GM08714 (cell line): Measurements from ENCODE around the gene DTYMK.

ENCODE experiments used
- H3K4me3 ChIP-seq: fragments of 200-500 bp; sonication (Bioruptor generic); 2 replicates; pipeline ENCODE4 v1.5.1; 2014; ENCODE audit warnings: mild to moderate bottlenecking, low read length, inconsistent platforms
- ZNF274 ChIP-seq: IDR thresholded peaks from 2 replicates; pipeline ENCODE4 v1.6.1; 2012; ENCODE audit warnings: mild to moderate bottlenecking, low read depth, low read length

DTYMK gene

DNA sequence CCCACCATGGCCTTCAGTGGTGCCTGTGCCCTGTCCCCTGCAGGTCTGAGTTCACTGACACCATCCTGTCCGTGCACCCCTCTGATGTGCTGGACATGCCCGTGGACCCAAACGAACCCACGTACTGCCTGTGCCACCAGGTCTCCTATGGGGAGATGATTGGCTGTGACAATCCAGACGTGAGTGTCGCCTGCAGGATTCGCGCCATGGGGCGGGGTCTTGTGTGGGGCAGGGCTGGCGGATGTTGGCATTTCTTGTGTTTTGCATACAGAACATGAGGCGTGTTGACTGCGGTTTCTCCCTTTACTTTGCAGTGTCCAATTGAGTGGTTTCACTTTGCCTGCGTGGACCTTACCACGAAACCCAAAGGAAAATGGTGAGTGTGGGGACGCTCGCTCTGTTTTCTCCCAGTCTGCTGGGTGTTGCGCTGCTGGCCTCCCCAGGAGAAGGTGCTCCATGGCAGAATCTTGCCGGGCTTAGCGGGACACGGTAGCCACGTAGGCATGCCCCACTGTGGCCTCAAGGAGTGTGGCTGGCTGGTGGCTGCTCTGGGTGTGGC, 36.4 kb upstream of the DTYMK start:
- no peak overlapping the region for H3K4me3 ChIP-seq
- no peak for TF ChIP-seq ZNF274

- no peak for TF ChIP-seq ZNF274
- H3K4me3 ChIP-seq, result no peak overlapping the region
Measured at GRCh38 chr2:241721852-241722251, 35.2 kb upstream of the DTYMK start.

GRCh38 chr2:241720560-241720959, 33.9 kb upstream of the DTYMK start:
- H3K4me3 ChIP-seq, result no peak overlapping the region
- TF ChIP-seq ZNF274, result no peak

GRCh38 chr2:241720099-241720498, 33.5 kb upstream of the DTYMK start:
- TF ChIP-seq ZNF274, result no peak
- H3K4me3 ChIP-seq, result no peak overlapping the region

DNA sequence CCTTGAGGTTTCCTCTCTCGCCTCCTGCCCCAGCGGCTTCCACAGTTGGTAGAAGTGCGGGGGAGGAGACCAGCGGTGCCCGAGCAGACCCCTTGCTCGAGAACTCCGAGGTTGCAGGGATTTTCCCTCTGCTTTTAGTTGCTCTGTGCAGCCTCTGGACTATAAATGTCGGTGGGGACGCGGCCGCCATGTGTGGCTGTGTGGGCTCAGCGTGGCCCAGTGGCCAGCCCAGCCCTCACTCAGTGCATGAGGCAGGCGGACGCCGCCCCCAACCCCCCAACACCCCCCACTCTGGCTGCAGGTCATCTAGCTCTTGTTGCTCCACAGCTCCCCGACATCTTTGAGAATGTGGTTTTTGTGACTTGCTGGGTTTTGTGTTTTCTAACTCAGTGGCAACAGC, 32.5 kb upstream of the DTYMK start:
- TF ChIP-seq ZNF274, result no peak
- no peak overlapping the region for H3K4me3 ChIP-seq

- TF ChIP-seq ZNF274, result no peak
Measured at GRCh38 chr2:241708879-241709278, 22.3 kb upstream of the DTYMK start.

GRCh38 chr2:241706537-241706936, 19.9 kb upstream of the DTYMK start:
- TF ChIP-seq ZNF274, result no peak
- H3K4me3 ChIP-seq, result no peak overlapping the region

More at GRCh38 chr2:241708879-241709278, 22.3 kb upstream of the DTYMK start:
- no peak overlapping the region for H3K4me3 ChIP-seq

DNA sequence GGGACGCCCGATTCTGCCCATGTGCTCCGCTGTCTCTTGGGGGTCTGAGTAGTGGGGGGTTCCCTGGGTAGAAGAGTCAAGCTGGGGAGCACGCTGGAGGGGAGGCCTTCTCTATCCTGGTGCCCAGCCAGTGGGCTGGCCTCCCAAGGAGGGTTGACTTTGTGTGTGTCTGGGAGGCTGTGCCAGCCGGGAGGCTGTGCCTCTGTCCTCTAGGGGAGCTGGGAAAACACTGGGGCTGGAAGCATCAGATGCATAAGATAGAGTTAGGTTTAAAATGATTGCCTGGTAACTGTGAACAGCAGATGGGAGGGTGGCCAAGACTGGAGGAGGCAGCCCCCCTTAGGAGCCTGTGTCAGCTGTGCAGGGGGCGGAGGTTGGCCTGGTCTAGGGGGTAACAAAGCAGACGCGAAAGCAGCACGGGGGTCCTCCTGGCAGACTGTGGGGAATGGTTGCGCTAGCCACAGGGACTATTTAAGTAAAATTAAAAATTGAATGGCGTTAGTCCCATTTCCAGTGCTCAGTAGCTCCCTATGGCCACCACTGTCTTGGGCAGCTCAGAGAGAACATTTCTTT, 16.5 kb upstream of the DTYMK start:
- TF ChIP-seq ZNF274, result no peak
- peak overlapping the region; percentile 55; the same call in 1 of the 2 replicates for H3K4me3 ChIP-seq

DNA sequence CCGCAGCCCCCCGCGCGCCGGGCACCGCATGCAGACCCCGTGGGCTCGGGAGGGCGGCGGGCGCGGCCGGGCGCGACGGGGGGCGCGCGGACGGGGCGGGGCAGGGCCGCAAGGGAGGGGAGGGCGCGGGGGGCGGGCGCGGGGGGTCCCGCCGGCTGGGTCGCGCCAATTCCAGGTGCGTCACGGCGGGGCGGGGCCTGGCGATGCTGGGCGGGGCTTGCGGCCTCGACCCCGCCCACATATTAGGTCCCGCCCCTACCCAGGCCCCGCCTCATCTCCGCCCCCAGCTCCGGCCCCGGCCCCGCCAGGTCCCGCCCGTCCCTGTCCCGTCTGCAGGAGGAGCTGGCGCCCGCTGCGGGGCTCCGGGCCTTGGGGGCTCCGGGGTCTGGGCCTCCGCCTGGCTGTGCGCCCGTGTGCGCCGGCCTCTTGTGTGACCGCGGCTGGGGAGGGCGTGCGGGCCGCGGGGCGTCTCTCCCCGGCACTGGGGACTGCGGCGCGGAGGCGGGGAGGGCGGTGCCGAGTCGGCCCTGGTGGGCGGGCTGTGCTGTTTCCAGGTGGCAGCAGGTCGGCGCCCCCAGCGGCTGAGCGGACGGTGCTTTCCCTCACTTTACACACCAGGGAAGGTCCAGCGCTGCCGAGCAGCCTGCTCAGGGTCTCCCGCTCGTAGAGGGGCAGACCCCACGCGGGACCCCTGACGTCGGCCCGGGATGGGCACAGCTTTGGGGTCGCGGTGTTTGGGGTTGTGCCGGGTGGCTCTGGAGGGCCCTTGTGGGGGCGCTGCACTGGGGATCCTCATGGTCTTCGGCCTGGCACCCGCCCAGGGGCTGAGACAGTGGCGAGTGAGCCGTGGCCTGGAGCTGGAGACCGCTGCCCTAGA, 15.8 kb upstream of the DTYMK start:
- no peak for TF ChIP-seq ZNF274
- H3K4me3 ChIP-seq, result peak overlapping the region; percentile 55; the same call in 1 of the 2 replicates

GRCh38 chr2:241701399-241702154, 15.0 kb upstream of the DTYMK start, which contains the start of gene ING5:
Gene ING5 (plus strand): TSS chr2:241702039. CDS start chr2:241702066, 27 bp downstream.
- TF ChIP-seq ZNF274, result no peak

GRCh38 chr2:241701149-241701398, 14.5 kb upstream of the DTYMK start:
- H3K4me3 ChIP-seq, result peak overlapping the region; percentile 89; the same call in 1 of the 2 replicates

More at GRCh38 chr2:241701399-241702154, 15.0 kb upstream of the DTYMK start, which contains the start of gene ING5:
- peak within 1 kb of the TSS; percentile 89; the same call in 1 of the 2 replicates for H3K4me3 ChIP-seq

GRCh38 chr2:241695651-241696050, 9.0 kb upstream of the DTYMK start:
- no peak overlapping the region for H3K4me3 ChIP-seq

More at GRCh38 chr2:241701149-241701398, 14.5 kb upstream of the DTYMK start:
- TF ChIP-seq ZNF274, result no peak

GRCh38 chr2:241692448-241692847, 5.8 kb upstream of the DTYMK start:
- TF ChIP-seq ZNF274, result no peak
- H3K4me3 ChIP-seq, result no peak overlapping the region

More at GRCh38 chr2:241695651-241696050, 9.0 kb upstream of the DTYMK start:
- TF ChIP-seq ZNF274, result no peak

- no peak for TF ChIP-seq ZNF274
- H3K4me3 ChIP-seq, result no peak overlapping the region
Measured at GRCh38 chr2:241690202-241690717, 3.6 kb upstream of the DTYMK start.
